ENCODE results near the gene AMMECR1.
"Not testable (repeated sequence)": the region's sequence is repeated elsewhere in the genome, so short reads cannot be mapped to it uniquely, and the experiment has no call there.

AMMECR1 gene

GRCh38 chrX:110161361-110161686 lies 156.6 kb downstream of the AMMECR1 start:
- TF ChIP-seq CTCF (IDR thresholded peaks at IDR 0.05; ENCODE audit: low read depth, low read length, missing control alignments), result no peak
- Histone ChIP-seq H3K4me3 (ENCODE audit: low read depth, low read length) (no peak overlapping the region), H3K36me3 (replicated peaks) (no peaks in the 10 kb centered on the region), H3K27me3 (replicated peaks) (no peaks in the 10 kb centered on the region), H3K27ac (peak overlapping the region; percentile 50)
- in situ Hi-C loops (cut with HindIII; ENCODE audit: low pct_ligation_motif_present, low sequenced_read_pairs), result loop anchor here (25.0 kb wide), 1 partner anchor 251 kb away; no protein-coding TSS in a partner anchor
- no peak for DNase-seq

GRCh38 chrX:110159865-110160264 lies 158.0 kb downstream of the AMMECR1 start:
- H3K36me3 ChIP-seq (replicated peaks), result no peaks in the 10 kb centered on the region
- no peak for TF ChIP-seq CTCF (IDR thresholded peaks at IDR 0.05; ENCODE audit: low read depth, low read length, missing control alignments)
- H3K4me3 ChIP-seq (ENCODE audit: low read depth, low read length), result no peak overlapping the region
- no peak for DNase-seq
- in situ Hi-C loops (cut with HindIII; ENCODE audit: low pct_ligation_motif_present, low sequenced_read_pairs), result loop anchor here (25.0 kb wide), 1 partner anchor 252 kb away; no protein-coding TSS in a partner anchor
- H3K27me3 ChIP-seq (replicated peaks), result no peaks in the 10 kb centered on the region
- H3K27ac ChIP-seq, result no peak overlapping the region

GRCh38 chrX:110159235-110159634 lies 158.7 kb downstream of the AMMECR1 start:
- H3K4me3 ChIP-seq (ENCODE audit: low read depth, low read length), result no peak overlapping the region
- in situ Hi-C loops (cut with HindIII; ENCODE audit: low pct_ligation_motif_present, low sequenced_read_pairs), result loop anchor here (25.0 kb wide), 1 partner anchor 253 kb away; no protein-coding TSS in a partner anchor
- no peak for TF ChIP-seq CTCF (IDR thresholded peaks at IDR 0.05; ENCODE audit: low read depth, low read length, missing control alignments)
- no peaks in the 10 kb centered on the region for H3K27me3 ChIP-seq (replicated peaks)
- H3K27ac ChIP-seq, result no peak overlapping the region
- H3K36me3 ChIP-seq (replicated peaks), result no peaks in the 10 kb centered on the region
- no peak for DNase-seq

GRCh38 chrX:110157444-110157843 lies 160.4 kb downstream of the AMMECR1 start:
- Histone ChIP-seq H3K27ac (no peak overlapping the region), H3K27me3 (replicated peaks) (no peaks in the 10 kb centered on the region), H3K4me3 (ENCODE audit: low read depth, low read length) (no peak overlapping the region), H3K36me3 (replicated peaks) (no peaks in the 10 kb centered on the region)
- no peak for TF ChIP-seq CTCF (IDR thresholded peaks at IDR 0.05; ENCODE audit: low read depth, low read length, missing control alignments)
- no peak for DNase-seq
- in situ Hi-C loops (cut with HindIII; ENCODE audit: low pct_ligation_motif_present, low sequenced_read_pairs), result loop anchor here (25.0 kb wide), 1 partner anchor 255 kb away; no protein-coding TSS in a partner anchor

- no peak overlapping the region for H3K4me3 ChIP-seq (ENCODE audit: low read depth, low read length)
- no peaks in the 10 kb centered on the region for H3K36me3 ChIP-seq (replicated peaks)
- no peak overlapping the region for H3K27ac ChIP-seq
- in situ Hi-C loops (cut with HindIII; ENCODE audit: low pct_ligation_motif_present, low sequenced_read_pairs), result loop anchor here (25.0 kb wide), 1 partner anchor 256 kb away; no protein-coding TSS in a partner anchor
- no peaks in the 10 kb centered on the region for H3K27me3 ChIP-seq (replicated peaks)
- DNase-seq, result no peak
- peak; percentile 33 for TF ChIP-seq CTCF (IDR thresholded peaks at IDR 0.05; ENCODE audit: low read depth, low read length, missing control alignments)
Observed at GRCh38 chrX:110156167-110156754, 161.6 kb downstream of the AMMECR1 start.

GRCh38 chrX:110155759-110156158 lies 162.1 kb downstream of the AMMECR1 start:
- Histone ChIP-seq H3K27ac (no peak overlapping the region), H3K4me3 (ENCODE audit: low read depth, low read length) (no peak overlapping the region), H3K27me3 (replicated peaks) (no peaks in the 10 kb centered on the region), H3K36me3 (replicated peaks) (no peaks in the 10 kb centered on the region)
- no peak for DNase-seq
- in situ Hi-C loops (cut with HindIII; ENCODE audit: low pct_ligation_motif_present, low sequenced_read_pairs), result loop anchor here (25.0 kb wide), 1 partner anchor 257 kb away; no protein-coding TSS in a partner anchor
- TF ChIP-seq CTCF (IDR thresholded peaks at IDR 0.05; ENCODE audit: low read depth, low read length, missing control alignments), result no peak

- not testable (repeated sequence) for H3K27me3 ChIP-seq (replicated peaks); H3K27ac ChIP-seq; H3K4me3 ChIP-seq (ENCODE audit: low read depth, low read length); H3K36me3 ChIP-seq (replicated peaks); DNase-seq
- in situ Hi-C loops (cut with HindIII; ENCODE audit: low pct_ligation_motif_present, low sequenced_read_pairs), result loop anchor here (25.0 kb wide), 1 partner anchor 258 kb away; no protein-coding TSS in a partner anchor
Observed at GRCh38 chrX:110154328-110154727, 163.6 kb downstream of the AMMECR1 start.

All from brain microvascular endothelial cell (primary cell).